Glutamatergic neuron (in vitro differentiated cells): ENCODE results near the gene ZNF888. TPM values are rescaled to one million over a fixed set of nuclear protein-coding genes. Genes with fewer than 3 reads are reported as not detected.
"Not testable (repeated sequence)": the region's sequence is repeated elsewhere in the genome, so short reads cannot be mapped to it uniquely, and the experiment has no call there.

ENCODE experiments used
- DNase-seq: peaks from one replicate; pipeline ENCODE4 v3.0.0; 2022
- H3K27ac Mint-ChIP-seq: one replicate; pipeline ENCODE4 v1.8.0; 2020; ENCODE audit warnings: mild to moderate bottlenecking, mixed read lengths, inconsistent platforms; ENCODE audit not compliant: unreplicated experiment
- H3K27me3 Mint-ChIP-seq: one replicate; pipeline ENCODE4 v1.8.0; 2020; ENCODE audit warnings: mild to moderate bottlenecking, moderate library complexity, mixed read lengths, inconsistent platforms; ENCODE audit not compliant: unreplicated experiment
- H3K36me3 Mint-ChIP-seq: one replicate; pipeline ENCODE4 v1.8.0; 2020; ENCODE audit warnings: mild to moderate bottlenecking, mixed read lengths, inconsistent platforms; ENCODE audit not compliant: unreplicated experiment
- H3K4me1 Mint-ChIP-seq: one replicate; pipeline ENCODE4 v1.8.0; 2020; ENCODE audit warnings: mild to moderate bottlenecking, low read depth, mixed read lengths, inconsistent platforms; ENCODE audit not compliant: unreplicated experiment
- H3K4me3 Mint-ChIP-seq: one replicate; pipeline ENCODE4 v1.8.0; 2020; ENCODE audit warnings: mild to moderate bottlenecking, mixed read lengths, inconsistent platforms; ENCODE audit not compliant: unreplicated experiment
- H3K9me3 Mint-ChIP-seq: one replicate; pipeline ENCODE4 v1.8.0; 2020; ENCODE audit warnings: mild to moderate bottlenecking, moderate library complexity, mixed read lengths, inconsistent platforms; ENCODE audit not compliant: unreplicated experiment
- total RNA-seq: library from RNA; stranded (reverse); fragmentation: NEBNext Ultra II Directional; extraction: Animal tissue kit (Norgen Biotek cat#: 25700); gene quantifications from one replicate; pipeline ENCODE4 v1.2.1, GENCODE V29; 2021; ENCODE audit not compliant: unreplicated experiment
- TF ChIP-seq, protein P1 (sequence below): fragments of 200-600 bp; sonication (generic); IDR thresholded peaks from one replicate; pipeline ENCODE4 v1.5.0; 2021; ENCODE audit not compliant: partially characterized antibody, unreplicated experiment

The ZNF888 gene
- total RNA-seq, 1 donor from 2014 or later, result 3.8 TPM

- Mint-ChIP-seq H3K4me3 (no peak overlapping the region), H3K9me3 (peaks cover 22% of the 10 kb centered on the region), H3K36me3 (peaks cover 47% of the 10 kb centered on the region)
Measured at GRCh38 chr19:52948025-52948770, 25.0 kb upstream of the ZNF888 start.

GRCh38 chr19:52946322-52947310 lies 23.4 kb upstream of the ZNF888 start:
- Mint-ChIP-seq H3K27ac (no peak overlapping the region), H3K4me3 (peak overlapping the region; percentile 65), H3K9me3 (peaks cover 23% of the 10 kb centered on the region), H3K27me3 (no peaks in the 10 kb centered on the region), H3K4me1 (peaks cover 3% of the 10 kb centered on the region), H3K36me3 (peaks cover 34% of the 10 kb centered on the region)
- TF ChIP-seq, protein P1, sequence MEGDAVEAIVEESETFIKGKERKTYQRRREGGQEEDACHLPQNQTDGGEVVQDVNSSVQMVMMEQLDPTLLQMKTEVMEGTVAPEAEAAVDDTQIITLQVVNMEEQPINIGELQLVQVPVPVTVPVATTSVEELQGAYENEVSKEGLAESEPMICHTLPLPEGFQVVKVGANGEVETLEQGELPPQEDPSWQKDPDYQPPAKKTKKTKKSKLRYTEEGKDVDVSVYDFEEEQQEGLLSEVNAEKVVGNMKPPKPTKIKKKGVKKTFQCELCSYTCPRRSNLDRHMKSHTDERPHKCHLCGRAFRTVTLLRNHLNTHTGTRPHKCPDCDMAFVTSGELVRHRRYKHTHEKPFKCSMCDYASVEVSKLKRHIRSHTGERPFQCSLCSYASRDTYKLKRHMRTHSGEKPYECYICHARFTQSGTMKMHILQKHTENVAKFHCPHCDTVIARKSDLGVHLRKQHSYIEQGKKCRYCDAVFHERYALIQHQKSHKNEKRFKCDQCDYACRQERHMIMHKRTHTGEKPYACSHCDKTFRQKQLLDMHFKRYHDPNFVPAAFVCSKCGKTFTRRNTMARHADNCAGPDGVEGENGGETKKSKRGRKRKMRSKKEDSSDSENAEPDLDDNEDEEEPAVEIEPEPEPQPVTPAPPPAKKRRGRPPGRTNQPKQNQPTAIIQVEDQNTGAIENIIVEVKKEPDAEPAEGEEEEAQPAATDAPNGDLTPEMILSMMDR, result no peak
- peak; percentile 65 for DNase-seq

More at GRCh38 chr19:52948025-52948770, 25.0 kb upstream of the ZNF888 start:
- Mint-ChIP-seq H3K27me3 (no peaks in the 10 kb centered on the region), H3K27ac (no peak overlapping the region), H3K4me1 (no peaks in the 10 kb centered on the region)
- TF ChIP-seq, protein P1, result no peak
- no peak for DNase-seq

- peak overlapping the region; percentile 65 for H3K4me3 Mint-ChIP-seq
Measured at GRCh38 chr19:52945652-52946321, 22.6 kb upstream of the ZNF888 start.

DNA sequence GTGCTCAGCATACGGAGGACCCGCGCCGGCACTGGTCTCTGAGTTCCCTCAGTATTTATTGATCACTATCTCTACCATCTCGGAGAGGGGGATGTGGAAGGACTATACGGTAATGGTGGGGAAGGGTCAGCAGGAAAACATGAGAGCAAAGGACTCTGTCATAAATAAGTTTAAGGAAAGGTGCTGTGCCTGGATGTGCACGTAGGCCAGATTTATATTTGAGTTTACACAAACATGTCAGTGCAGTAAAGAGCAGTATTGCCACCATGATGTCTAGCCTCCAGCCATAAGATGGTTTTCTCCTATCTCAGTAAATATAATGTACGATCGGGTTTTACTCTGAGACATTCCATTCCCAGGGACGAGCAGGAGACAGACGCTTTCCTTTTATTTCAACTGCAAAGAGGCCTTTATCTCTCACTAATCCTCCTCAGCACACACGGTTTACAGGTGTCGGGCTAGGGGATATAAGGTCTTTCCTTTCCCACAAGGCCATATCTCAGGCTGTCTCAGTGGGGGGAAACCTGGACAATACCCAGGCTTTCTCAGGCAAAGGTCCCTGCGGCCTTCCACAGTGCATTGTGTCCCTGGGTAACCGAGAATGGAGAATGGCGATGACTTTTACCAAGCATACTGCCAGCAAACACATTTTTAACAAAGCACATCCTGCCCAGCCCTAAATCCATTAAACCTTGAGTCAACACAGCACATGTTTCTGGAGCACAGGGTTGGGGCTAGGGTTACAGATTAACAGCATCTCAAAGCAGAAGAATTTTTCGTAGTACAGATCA lies 21.7 kb upstream of the ZNF888 start:
- not testable (repeated sequence) for H3K4me1 Mint-ChIP-seq, H3K27ac Mint-ChIP-seq, H3K4me3 Mint-ChIP-seq, DNase-seq, H3K27me3 Mint-ChIP-seq
- Mint-ChIP-seq H3K36me3 (peaks cover 17% of the 10 kb centered on the region), H3K9me3 (peaks cover 25% of the 10 kb centered on the region)

More at GRCh38 chr19:52945652-52946321, 22.6 kb upstream of the ZNF888 start:
- Mint-ChIP-seq H3K36me3 (peaks cover 26% of the 10 kb centered on the region), H3K9me3 (peaks cover 27% of the 10 kb centered on the region), H3K27me3 (peaks cover 5% of the 10 kb centered on the region), H3K27ac (no peak overlapping the region), H3K4me1 (peaks cover 6% of the 10 kb centered on the region)
- TF ChIP-seq, protein P1, result no peak
- no peak for DNase-seq
